Uterus (tissue), 2 donors: Measurements from ENCODE around the gene CAMK2B.

Experiments
- CTCF ChIP-seq, 4 experiments: fragments of 200-600 bp in 2 of 4; fragments of 450-650 bp in 2 of 4; sonication (generic) in 2 of 4; IDR thresholded peaks; one replicate each; pipeline ENCODE4 v1.5.1; 2016 to 2019; ENCODE audit warnings: antibody characterized with exemption in 4 of 4, mild to moderate bottlenecking in 2 of 4, moderate library complexity in 1 of 4
- POLR2A ChIP-seq, 2 donors: fragments of 450-650 bp; IDR thresholded peaks; one replicate each; pipeline ENCODE4 v1.6.1; 2016; ENCODE audit warnings: antibody characterized with exemption in 2 of 2, mild to moderate bottlenecking in 1 of 2, moderate library complexity in 1 of 2

GRCh38 chr7:44269417-44269816 lies 56.0 kb downstream of the CAMK2B start:
- TF ChIP-seq CTCF (IDR thresholded peaks at IDR 0.05), result no peak
- TF ChIP-seq POLR2A (IDR thresholded peaks at IDR 0.05), result no peak
